ENCODE data around the gene COL15A1.

- TF ChIP-seq CTCF (optimal IDR thresholded peaks at IDR 0.05 in 1 of 3, IDR thresholded peaks at IDR 0.05 in 1 of 3, conservative IDR thresholded peaks at IDR 0.05 in 1 of 3; ENCODE audit: extremely low read depth in 1 of 3, insufficient read depth in 2 of 3, low read length in 3 of 3) (no peak), EZH2 (IDR thresholded peaks at IDR 0.05; ENCODE audit: low read length) (no peak)
These were observed 171.3 kb downstream of the COL15A1 start for GRCh38 chr9:99114846-99115500.
